DMS114 treated with DMSO at 0.1 percent for 48 hours (cell line): Measurements from ENCODE around the gene CA10.
A peak's percentile ranks its signal among the peaks of the same experiment; 100 is the strongest.

Source experiments
- DNase-seq: peaks from one replicate; lab custom pipeline; 2025; ENCODE audit not compliant: unreplicated experiment; lab: John Stamatoyannopoulos, UW

CA10 gene

DNA sequence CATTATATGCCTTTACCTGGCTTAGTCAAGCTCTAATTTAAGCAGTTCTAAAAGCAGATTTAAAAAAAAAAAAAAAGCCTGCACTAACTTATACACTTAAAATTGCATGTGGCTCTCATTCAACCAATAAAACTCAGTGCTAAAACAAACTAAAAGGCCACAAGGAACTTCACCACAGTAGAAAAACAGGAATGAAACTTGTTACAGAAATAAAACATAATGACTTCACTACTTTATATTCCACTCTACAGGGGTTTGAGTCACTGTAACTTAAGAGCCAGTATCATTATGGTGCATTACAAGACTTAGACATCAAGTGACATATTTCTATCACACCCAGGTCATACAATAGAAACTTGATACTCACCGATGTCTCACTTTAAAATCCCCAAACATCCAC, 11.1 kb downstream of the CA10 start:
- DNase-seq, result no peak

DNA sequence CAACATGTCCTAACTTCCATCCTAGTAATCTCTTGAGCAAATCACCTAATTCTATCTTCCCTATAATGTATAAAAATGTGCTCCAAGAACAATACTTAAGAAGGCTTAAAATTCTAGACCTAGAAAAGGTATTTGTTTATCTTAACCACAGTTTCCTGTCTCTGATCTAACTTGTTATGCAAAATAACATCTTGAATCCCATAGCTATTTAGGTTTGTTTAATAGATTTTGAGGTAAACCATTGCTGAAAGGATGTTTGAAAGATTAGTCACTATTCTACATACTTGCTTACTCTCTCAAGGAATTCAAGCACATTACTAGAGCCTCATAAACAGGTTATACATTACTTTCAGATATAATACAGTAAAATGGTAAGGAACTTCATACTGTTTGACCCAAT, 13.0 kb downstream of the CA10 start:
- no peak for DNase-seq

DNA sequence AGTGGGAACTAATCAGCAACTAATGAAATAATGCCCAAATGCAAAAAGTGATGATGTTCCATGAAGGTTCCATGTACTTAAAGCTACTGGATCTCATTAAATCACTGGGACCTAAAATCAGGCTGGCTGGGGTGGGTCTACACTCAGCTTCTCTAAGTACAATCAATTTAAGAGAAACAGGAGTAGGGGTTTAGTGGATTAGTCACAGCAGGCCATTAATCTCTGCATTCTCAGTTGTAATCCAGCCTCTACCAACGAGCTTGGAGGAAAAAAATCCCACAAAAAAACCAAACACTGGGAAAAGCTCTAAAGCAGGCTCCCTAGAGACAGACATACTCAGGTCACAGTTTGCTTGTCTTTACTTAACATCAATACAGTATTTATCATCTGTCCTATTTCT, 15.0 kb downstream of the CA10 start:
- DNase-seq, result no peak

DNA sequence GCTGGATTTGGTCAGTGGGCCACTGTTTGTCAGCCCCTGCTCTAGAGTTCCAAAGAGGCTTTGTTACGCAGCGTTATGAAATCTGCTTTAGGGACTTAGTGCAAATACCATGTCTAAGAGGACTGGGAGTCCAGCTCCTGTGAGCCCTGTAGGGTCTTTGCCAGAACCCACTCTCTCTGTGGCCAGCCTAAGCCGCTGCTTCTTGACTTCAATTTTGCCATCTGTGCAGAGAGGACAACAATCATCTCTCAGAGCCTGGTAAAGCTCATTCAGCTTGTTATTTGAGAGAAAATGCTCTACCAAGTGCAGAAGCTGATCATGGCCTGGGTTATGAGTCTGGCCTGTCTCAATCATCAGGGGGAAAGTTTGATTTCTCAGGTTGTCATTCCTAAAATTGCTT, 17.9 kb downstream of the CA10 start:
- DNase-seq, result no peak

DNA sequence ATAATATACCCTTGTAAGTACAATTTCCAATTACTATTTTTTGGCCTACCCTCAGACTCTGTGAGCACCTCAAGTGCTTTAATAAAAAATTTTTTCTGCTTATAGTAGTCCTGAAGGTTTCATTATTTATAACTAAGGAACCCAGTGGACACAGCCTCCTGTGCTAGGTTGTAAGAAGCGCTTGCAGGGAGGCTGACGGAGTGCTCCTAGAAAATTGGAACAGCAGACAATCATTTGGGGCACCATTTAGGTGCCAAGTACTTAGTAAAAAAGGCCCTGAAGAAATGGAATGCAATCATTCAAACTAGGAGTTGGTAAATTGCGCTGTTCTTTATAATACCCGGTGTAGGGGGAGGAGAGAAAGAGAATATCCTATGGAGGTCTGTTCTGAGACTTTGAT, 19.8 kb downstream of the CA10 start:
- no peak for DNase-seq

DNA sequence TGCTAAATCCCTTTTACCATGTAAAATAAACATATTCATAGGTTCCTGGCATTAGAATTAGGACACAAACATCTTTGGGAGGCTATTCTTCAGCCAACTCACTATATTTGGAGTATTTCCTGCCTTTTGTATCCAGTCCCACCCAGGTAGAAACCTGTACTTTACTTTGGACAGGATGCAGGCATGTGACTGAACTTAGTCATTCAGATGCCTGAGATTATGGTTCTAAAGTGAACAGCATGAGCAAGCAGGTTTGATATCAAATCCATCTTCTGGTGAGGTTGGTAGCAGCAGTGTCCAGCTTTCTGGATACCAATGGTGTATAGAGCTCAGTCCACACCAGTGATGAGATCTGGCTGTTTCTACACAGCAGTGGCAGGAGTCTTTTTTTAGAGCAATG, 20.2 kb downstream of the CA10 start:
- DNase-seq, result no peak

DNA sequence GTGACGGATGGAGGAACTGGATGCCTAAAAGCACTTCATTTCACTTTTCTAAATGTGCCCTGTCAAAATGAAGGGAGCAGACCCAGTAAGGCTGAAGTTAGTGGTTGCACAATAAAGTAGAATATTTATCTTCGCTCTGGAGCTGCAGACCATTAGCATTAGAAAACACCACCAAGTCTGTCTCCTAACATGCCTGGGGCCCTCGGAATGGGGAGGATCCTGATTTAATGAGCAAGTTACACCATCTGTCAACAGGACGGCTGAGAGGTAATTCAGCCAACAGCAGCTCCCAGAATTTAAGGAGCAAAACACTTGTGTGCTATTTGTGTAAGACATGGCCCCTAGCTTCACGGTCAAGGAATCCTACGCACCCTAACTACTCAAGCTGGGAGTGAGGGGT, 22.3 kb downstream of the CA10 start:
- DNase-seq, result no peak

DNA sequence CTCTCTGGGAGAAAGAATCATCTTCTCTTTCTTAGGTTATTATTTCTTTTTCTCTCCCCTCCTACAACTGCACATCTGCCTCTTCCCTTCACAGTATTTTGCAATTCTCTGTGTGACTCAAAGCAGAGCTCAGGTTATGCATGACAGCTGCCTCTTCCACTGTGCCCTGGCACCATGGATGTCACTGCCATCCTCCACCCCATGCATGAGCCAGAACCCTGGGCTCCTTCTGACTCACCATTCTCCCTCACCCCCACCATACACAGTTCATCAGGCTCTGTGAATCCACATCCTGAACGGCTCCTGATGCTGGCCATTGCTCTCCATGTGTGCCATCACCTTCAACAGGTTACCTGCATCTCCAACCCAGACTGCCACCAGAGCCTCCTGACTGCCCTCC, 23.9 kb downstream of the CA10 start:
- no peak for DNase-seq

DNA sequence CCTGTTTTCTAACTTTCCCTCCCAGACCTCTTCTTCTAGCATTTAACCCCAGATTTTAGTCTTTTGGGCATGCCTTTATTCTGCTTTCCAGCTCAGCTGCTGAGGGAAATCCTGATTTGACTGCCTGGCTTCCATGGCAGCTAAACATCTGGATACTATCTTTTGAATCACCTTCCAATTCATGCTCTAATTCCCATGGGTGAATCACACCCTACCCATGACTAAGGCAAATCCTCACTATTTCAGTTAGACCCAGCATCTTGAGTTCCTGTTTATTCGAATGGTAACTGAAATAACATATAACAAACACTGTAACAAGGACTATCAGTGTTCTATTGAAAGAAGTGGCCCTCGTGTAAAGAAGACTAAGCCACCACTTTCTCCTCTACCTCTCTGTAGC, 29.8 kb downstream of the CA10 start:
- DNase-seq, result no peak

DNA sequence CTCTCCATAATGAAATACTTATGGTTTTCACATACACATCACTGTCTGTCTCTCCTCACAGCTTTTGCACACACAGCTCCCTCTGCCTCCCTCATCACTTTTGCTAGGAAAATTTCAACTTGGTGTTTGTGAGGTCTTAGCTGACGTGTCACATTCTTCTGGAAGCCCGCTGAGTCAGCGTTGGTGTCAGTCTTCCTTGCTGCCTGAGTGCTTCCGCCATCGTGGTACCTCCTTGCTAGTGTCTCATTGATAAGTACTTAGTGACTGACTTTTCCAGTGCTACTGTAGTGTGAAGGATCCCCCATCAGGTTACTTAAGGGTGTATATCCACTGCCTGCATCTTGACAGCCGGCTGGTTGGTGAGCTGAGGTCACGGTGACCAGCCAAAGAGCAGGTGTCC, 33.5 kb downstream of the CA10 start:
- no peak for DNase-seq

DNA sequence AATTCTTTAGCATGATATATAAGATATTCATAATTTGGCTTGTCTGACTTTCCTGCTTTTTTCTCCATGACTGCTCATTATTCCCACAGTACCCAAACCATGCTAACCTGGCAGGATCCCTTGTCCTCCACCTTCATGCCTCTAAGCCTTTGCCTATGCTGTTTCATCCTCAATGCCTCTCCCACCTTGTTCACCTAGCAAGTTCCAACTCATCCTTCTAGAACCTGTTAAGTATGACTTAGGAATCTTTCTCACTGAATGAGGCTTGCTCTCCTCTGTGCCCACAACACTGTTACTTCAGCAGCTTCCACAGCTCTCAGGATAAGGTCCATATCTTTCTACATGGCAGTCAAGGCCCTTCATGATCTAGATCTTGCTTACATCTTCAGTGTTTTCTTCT, 34.0 kb downstream of the CA10 start:
- DNase-seq, result no peak

DNA sequence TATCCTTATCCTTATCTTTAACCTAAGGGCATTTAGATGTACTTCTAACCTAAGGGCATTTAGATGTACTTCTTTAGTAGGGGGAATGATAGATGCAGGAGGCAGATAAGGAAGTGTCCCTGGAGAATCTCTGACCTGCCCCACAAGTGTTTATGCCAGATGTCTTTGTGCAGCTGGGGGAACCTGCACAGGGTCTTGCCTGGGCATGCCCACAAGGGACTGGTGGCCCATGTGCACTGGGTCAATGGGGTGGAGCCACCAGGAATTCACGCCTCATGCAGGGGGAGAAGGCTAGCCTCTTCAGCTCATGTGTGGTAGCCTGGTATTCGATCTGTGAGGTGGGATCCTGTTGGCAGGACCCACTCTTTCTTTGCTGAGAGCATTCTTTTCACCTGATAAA, 38.0 kb downstream of the CA10 start:
- DNase-seq, result no peak

DNA sequence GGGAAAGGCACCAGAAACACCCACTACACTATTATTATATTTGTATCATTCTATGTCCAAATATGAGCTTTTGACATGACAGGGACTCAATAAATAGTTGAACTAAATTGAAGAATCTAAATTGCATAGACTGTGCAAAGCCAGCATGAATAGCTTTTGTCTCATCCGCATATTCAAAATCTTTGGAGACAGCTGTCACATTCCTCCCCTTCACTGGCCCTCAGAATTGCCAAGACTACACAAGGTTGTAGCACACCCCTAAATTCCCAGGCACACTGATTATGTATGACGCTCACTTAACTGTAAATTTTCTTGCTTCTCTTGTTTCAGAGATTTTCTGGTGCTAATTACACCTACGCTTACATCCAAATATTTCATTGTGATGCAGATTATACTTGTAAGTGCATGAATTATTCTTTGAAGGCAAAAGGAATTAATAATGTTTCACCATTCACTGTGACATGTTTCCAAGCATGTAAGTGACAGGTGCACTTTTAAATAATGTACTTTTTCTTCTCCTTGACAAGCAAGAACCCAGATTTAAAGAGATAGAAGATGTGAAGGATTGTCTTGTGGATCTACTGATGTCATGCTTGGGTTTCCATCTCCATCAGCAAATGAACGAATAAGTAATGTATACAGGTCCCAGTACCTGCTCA, 47.5 kb downstream of the CA10 start:
- DNase-seq, result no peak

DNA sequence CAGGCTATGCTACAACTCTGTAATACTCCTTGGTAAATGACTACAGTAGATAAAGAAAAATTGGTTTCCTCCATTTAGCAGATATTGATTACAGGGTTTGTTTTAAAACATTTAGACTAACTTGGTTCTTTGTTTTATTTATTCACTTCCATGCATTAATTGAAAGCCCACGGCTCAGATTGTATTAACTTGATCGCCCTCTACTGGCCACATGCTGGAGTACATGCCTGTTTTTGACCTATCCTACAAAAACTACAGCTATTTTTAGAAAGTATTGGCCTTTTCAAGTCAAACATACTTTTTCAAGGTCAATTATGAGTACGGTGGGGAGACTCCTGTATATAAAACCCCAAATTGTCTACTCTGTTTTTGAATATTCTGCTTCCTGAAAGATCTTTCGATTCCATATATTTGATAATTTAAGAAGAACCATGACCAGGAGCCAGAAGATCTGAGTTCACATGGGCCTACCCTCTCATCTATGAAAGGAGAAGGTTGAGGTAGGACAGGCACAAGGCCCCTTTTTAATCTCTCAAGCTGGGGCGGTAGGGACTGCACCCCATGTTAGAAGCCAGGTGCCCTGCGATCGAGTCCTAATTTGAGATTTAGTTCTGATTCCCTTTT, 51.8 kb downstream of the CA10 start:
- peak; percentile 27 for DNase-seq

DNA sequence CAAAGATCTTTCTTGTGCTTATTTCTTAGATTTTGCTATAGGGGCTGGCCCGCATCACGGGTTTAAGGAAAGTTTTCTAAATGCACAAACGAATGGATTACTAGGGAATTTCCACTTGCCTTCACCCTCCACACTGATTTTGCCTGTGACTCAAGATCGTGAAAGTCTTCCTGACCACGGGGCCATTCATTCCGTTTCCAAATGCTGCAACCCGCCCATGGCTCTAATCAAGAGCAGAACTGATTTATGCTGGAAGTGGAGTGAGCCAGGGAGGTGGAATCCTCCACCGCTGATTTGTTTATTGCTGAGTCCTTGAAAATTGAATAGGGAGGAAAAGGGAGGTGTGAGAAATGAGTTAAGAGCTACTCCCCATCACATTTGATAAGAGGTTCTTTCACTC, 52.4 kb downstream of the CA10 start:
- DNase-seq, result no peak

DNA sequence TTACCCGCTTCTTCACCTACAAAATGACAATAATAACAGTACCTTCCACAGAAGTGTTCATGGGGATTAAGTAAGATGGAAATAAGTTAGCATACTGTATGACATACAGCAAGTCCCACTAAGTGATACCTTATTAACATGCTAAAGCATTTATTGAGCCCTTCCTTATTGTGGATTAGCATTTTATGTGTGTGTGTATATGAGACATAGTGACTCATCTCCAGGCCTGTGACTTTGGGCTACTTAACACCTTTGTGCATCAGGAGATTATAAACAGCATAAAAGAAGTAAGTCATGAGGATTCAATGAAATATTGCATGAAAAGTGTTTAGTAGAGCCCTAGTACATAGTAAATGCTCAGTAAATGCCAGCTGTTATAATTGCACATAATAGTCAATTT, 52.9 kb downstream of the CA10 start:
- no peak for DNase-seq

DNA sequence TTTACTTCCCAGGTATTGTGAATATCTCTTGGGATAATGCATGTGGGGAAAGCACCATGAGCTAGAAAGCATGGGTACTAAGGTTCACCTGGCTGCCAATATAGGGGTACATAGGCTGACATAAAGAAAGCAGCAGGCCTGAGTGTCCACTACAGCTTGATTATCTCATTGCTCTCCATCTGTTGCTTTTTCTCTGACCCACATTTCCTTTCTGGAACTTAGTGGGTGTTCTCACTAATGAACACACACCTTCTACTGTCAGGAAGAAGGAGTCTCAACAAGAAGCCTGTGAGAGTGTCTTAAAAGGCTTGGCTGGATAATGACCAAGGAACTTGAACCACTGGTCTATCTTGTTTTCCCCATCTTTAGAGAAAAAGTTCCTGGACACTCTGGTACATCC, 62.5 kb downstream of the CA10 start:
- no peak for DNase-seq

DNA sequence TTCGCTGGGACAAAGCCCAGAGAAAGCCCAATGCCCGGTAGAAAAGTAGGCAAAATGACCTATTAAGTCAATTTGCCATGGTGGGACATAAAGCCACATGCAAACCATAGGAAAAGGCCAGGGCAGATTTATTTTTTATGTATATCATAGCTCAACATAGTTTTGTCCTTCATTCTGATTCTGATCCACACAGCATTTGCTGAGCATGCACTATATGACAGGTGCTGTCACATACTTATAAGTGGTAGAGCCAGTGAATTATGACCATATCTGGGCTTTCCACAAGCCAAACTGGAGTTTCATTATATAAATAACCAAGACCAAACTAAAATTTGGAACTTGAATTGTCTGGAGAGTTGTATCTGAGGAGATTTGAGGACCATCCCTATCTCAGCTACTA, 74.3 kb downstream of the CA10 start:
- no peak for DNase-seq

DNA sequence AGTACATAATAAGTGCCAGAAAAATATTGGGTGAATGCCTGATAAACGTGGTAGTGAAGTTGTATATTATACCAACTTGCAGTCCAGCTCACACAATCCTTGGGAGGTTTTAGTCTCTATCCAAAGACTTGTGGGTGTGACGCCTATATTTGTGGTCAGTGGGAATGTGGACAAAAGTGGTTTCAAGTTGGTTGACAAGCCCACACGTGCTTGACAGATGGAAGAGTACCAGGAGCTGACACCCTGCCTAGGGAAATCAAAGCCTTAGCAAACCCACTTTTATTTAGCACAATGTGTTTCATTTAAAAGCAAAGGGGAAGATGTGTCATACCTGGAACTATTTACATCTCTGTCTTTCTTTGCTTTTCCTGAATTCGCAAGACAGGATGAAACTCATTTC, 79.0 kb downstream of the CA10 start:
- DNase-seq, result no peak

DNA sequence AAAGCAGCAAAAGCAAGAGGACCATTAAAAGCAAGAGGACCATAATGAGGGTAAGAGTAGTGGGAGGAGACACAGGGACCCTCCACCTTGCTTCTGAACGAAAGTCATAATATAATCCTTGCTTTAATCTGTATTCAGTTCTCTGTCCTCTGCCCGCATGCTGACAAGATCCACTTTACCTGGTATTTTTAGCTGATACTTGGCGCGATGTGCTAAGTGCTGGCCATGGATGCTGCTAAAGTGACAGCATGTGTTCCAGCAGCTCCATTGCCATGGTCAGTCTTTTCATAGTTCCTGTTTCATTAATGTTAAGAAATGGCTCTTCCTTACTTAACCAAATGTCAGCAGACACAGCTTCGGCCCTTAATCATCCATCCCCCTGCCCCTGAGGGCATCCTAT, 86.8 kb downstream of the CA10 start:
- DNase-seq, result no peak

DNA sequence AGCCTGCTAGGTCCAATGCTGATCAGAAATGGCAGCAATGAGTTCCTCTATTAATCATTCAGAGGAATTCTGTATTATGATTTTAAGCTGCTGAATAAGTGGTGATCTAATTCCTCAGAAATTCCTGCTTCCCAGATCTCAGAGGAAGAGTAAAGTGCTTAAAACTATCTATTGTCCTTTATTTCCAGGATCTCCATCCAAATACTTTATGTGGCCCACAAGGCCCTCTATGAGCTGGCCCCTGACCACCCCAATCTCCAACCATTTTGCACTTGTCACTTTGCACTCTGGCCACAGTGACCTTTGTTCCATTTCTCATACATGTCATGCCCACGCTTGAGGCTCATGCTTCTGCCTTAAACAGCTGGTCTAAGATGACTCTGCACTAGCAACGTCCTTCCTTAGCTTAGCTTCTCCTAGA, 93.7 kb downstream of the CA10 start:
- no peak for DNase-seq

DNA sequence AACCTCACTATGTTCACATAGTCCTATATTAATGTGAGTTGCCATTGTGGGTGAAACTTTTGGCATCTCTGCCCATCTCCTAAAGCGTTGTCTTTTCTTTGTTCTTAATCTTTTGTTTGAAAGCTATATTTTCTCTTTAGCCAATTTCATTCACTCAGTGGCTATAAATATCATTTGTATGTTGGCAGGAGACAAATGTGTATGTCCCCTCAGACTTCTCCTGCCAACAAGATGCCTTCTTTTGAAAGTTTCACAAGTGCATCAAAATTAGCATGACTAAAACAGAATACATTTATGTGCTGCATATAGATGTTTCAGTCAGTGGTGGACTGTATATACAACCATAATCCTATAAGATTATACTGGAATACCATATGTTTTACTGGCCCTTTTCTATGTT, 109.0 kb downstream of the CA10 start:
- DNase-seq, result no peak

DNA sequence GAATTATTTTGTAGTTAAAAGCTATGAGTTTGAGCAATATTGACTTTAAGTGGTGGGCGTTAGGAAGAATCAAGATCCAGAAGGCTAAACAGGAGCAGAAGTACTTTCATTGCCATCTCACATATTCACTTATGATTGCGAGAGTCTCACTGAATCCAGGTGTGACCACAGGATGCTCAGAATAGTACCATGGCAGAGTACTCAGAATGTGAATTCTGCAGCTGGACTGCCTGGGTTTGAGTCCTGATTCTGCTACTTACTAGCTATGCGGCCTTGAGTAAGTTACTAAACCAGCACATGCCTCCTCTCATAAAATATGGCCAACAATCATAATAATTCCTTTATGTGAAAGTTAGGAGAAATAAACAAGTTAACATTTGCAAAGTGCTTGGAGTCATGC, 109.5 kb downstream of the CA10 start:
- no peak for DNase-seq
